GM19025 (cell line): Measurements from ENCODE around the gene HOXA4.

Source experiments
- ATAC-seq: cut with Tn5 transposase; IDR thresholded peaks from one replicate; pipeline ENCODE4 v1.9.1; 2021; ENCODE audit warnings: mild to moderate bottlenecking, low read depth, moderate library complexity; ENCODE audit not compliant: unreplicated experiment

HOXA4 gene

DNA sequence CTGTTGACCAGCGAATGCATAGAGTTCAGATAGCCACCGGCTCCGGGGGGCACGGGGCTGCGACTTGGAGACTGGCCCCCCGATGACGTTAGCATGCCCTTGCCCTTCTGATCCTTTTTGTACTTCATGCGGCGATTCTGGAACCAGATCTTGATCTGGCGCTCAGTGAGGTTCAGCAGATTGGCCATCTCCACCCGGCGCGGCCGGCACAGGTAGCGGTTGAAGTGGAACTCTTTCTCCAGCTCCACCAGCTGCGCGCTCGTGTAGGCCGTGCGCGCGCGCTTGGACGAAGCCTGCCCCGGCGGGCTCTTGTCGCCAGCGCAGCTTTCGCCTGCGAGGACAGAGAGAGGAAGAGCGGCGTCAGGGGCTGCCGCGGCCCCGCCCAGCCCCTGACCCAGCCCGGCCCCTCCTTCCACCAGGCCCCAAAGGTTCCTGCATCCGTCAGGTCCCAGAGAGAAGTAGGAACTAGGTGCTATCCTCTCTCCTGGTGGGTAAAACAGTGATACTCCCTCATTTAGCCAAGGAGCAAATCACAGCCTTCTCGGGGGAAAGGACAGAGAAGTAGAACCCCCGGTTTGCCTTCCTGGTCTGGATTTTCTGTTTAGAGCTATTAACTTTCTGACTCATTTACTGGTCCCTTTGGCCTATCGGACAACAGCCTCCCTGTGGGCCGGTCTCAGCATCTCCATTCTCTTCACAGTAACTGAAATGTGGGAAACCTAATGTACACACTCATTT, 22.0 kb downstream of the HOXA4 start:
- no peak for ATAC-seq

DNA sequence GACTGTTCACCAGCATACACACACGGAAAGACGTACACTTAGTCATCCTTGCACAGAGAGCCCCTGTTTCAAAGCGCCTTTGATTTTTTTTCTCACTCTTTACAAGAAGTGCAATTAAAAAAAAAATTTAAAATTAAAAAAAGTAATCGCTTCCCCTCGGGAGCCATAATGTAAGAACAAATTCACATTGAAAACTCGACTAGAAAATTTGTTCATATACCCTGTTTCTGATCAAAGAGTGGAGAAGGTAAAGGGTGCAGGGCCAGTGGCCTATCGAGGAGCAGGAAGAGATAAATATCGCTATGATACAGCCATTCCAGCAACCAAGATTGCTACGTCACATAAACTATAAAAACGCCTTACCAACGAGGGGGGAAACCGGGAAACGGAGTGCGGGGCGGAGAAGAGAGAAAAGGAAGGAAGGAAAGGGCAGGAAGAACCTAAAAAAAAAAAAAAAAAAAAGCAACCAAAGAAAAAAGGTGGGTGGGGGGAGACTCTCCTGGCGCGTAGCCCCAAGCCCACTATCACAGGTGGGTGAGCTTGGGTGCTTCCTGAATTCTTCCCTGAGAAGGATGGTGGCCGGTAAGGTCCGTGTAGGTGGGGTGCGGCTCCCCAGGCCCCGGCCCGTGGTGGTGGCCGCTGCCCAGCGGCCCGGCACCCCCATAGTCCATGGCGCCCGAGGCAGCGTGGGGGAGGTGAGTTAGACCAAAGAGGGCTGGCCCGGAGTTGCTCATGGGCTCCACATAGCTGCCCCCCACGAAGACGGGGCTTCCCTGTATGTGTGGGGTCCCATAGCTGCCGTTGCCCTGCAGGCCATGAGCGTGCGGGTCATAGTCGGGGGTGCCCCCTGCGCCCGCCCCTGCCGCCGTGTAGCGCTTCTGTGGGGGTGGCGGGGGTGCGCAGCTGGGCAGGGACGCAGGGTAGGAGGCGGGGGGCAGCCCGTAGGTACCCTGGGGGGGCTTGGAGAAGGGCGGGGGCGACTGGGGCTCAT, 22.9 kb downstream of the HOXA4 start:
- ATAC-seq, result no peak

DNA sequence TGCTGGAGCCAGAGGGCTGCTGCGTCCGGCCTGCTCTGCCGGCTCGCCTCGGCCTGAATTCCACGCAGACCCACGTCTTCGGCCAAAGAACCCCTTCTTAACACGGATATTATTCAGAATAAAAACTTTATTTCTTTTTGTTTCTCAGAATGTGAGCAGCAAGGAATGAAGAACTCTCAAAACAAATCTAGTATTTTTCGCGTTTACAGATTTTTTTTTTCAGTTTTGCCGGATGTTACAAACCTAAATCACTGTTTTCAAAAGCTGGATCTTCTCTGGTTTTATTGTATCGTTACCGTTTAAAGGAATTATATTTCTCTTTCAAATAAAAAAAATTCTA, 23.7 kb downstream of the HOXA4 start:
- ATAC-seq, result no peak

DNA sequence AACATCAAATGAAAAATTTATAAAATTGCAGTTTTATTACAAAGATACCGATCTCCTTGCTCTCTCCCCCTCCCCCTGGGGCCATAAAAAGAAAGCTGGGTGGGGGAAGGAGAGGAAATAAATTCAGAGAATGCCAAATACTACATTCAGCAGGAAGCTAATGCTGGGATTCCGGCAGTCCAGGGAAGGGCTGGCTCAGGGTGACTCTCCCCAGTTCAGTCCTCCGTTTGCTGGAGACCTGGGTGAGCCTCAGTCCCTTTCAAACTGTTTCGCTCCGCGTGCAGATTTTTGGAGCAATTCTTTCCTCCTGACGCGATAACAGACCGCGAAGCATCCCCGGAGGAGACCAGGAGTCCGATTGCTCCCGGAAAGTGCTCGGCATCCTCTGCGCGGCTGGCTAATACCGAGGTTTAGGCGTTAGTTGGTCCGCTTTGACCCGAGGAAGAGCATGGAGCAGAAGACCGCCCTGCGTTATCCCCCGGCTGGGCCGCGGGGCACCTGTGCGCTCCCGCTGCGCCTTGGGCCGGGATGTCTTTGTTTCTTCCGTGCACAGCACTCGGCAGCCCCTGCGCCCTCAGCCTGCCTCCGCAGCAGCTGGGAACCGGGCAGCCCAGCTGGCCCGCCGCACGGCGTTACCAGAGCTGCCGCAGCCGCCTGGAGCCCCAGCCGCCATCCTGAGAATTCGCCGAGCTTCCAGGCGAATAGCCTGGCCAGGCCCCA, 24.2 kb downstream of the HOXA4 start:
- no peak for ATAC-seq

DNA sequence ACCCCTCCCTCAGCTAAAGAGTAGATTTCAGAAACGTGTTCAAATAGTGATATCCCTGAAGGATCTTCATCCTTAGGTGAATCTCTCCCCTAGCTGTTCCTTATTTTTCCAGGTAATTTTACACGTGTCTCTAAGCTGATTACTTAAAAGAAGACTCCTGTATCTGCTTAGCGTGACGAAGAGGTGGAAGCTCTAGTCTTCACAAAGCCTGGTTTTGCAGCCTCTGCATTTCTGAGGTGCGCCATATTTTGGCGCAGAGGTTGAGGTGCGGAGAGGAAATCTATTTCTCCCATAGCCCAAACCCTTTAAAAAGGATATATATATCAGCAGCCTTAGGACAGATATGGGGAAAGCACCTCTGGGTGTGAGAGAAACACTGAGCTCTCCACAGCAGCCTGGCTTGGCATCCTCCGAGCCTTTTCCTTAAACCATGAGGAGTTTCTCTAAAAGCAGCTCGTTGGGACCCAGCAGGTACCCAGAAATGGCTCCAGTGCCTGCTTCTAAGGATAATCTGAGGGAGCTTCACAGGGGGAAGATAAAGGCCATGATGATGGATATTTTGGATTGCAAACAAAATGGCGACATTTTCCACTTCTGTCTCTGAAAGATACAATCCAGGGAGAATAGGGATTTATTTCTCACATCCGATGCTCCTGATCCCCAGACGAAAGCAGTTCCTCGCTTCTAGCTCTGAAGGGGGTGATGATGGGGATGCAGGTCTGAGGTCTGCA, 25.1 kb downstream of the HOXA4 start:
- no peak for ATAC-seq

DNA sequence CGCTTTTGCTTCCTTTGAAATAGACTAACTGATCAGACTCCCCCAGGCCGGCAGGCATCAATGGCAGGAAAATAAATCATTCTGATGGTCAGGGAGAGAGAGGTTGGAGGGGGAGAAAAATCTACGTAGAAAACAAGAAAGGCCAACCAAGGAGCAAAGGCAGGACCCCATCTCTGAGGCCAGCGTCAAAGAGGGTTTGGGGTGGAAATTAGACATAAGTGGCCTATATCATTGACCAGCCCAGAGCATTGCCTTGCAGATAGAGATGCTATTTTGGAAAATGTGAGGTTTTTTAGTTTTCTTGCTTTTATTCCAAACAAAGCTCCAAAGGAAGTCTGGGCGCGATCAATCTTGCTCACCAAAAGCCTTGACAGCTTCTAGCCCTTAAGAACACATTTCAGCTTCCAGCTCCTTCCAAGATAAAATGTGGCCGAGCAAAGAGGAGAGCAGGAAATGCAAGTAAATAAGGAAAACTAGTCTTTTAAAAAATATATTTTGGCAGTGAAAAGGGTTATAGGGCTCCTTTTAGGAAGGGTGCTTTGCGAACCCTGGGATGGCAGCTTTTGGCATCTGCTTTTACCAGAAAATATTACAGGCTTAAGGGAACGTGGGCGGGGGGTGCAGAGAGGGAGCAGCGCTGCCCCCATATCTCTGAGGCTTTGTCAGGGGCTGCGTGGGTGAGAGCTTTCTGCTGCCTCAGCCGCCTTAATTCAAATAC, 26.1 kb downstream of the HOXA4 start:
- no peak for ATAC-seq

DNA sequence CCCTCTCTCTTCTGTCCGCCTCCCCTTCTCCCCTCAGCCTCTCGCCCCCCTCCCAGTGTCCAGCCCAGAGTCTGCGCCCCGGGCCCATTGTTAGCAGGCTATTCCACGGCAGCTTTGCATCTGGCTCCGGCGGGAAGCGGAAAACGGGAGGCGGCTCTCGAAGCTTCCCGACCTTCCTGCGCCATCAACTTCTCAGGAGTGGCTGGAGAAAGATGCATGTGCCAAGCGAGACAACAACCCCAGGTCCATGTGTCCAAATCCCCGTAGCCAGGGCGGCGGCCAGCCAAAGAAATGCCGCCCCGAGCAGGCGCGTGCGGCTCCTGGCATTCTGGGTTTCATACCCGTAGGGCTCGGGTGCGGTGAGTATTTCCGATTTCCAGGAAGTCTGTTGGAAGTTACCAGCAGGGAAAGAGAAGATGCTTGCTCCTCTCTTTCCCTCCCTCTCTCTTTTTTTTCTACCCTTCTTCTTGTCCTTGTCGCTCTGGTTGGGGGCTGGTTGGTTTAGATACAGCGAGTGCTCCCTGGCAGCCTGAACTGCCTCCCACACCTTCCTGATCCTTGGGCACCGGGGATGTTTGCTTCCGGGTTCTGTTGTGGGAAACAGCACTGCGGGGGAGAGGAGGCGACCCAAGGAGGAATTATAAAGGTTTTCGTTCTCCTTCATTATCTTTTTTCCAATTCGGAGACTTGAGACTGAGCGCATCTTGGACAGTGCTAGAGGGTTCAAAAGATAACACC, 26.9 kb downstream of the HOXA4 start:
- no peak for ATAC-seq

DNA sequence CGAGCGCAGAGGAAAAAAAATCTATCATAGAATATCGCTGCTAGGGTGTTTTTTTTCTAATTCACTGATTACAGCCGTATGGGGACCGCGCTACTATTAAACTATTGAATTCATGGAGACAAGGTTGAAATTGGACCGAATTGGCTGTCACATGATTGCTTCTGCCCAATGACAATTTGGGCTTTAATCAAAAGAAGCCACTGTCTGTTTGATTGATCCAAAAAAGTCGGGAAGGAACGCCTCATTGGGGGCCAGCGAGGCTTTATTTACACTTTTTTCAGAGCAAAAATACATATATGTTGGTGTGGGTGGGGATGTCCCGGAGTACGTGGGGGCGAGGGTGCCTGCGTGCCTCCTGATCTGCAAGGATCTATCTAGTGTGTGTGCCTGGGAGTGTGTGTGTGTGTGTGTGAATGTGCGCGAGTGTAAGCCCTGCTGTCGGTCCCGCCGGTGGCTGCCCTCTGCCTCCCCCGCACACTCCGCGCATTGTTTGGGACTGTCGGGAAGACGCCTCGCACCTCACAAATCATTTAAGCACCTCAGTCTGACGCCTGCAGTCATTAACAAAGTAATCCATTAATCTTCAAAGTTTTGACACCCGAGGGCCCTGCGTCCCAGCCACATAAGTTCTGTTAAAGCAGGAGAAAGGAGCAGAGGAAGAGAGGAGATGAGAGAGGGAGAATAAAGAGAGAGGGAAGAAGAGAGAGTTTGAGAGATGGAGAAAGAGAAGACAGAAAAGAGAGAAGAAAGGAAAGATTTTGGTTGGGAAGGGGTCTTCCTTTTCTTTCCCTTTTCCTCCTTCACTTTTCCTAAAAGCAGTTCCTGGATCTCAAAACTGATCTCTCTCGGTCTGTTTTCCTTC, 27.7 kb downstream of the HOXA4 start, which contains the start of gene HOXA2:
HOXA2 (minus strand) TSS at position 103 of the 862 bp plus-strand sequence. CDS start 183 bp downstream, outside the sequence.
- no peak for ATAC-seq

DNA sequence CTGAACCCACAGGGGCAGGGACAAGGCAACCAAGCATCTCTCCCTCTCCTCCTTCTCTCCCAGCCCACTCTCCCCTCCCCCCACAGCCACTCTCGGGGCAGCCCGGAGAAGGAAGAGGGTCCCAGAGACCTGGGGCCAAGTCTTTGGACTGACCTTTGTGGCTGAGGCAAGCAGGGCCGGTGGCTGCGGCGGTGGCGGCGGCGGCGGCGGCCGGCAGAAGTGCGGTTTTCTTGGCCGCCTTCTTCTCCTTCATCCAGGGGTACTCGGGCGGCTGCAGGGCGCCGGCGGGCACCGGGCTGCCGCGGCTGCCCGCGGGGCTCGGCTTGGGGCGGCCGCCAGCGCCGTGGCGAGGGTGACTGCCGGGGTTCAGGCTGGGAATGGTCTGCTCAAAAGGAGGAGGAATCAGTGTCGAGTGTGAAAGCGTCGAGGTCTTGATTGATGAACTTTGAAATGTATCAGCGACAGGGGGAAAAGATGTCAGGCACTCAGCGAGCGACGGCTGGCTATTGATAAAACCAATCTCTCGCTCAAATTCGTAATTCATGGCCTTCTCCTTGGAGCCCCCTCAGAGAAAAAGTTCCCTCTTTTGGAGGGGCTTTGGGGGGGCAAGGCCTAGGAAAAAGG, 28.5 kb downstream of the HOXA4 start:
- no peak for ATAC-seq

DNA sequence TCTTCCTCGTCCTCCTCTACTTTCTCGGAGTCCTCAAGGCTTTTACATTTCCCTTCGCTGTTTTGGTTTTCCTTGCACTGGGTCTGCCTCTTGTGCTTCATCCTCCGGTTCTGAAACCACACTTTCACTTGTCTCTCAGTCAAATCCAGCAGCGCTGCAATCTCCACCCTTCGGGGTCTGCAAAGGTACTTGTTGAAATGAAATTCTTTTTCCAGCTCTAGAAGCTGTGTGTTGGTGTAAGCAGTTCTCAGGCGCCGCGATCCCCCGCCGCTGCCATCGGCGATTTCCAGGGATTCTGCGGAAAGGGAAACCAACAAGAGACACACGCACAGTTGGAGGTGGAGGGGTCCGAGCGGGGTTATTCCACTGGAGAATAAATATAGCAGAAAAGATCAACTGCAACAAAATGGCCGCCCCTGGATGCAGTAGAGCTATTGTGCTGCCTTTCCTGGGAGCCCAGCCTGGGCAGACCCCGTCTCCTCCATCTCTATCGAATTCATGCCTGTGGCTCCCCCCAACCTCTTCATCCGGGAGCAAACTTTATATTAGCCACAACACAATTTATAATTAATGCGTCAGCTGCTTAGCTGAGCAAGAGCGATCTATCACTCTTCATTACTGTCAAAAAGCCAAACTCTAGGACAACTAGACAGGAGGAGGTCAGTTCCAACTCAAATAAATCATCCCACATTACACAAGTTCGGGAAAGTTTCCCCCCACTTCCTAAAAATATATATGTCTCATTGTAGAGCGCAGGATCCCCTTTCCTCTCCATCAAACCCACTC, 29.2 kb downstream of the HOXA4 start:
- ATAC-seq, result no peak

DNA sequence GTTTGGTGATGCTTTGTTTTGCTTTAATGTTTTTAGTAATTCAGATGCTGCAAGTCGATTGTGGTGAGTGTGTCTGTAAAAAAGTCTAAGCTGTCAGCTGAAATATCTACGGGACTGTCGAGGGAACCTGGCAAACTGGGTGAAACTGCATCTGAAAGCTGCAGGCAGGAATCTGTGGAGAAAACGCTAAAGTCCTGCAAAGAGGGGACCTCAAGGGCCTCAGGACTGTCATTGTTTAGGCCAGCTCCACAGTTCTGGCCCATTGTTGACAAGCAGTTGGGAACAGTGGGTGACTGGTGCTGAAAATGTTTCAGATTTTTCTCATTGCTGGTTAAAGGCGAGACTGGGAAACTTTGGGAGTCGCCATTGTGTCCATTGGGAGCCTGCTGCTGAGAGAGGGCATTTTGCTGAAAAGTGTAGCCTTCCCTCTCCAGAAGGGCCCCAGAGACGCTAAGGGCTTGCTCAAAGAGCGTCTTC, 29.8 kb downstream of the HOXA4 start:
- no peak for ATAC-seq

DNA sequence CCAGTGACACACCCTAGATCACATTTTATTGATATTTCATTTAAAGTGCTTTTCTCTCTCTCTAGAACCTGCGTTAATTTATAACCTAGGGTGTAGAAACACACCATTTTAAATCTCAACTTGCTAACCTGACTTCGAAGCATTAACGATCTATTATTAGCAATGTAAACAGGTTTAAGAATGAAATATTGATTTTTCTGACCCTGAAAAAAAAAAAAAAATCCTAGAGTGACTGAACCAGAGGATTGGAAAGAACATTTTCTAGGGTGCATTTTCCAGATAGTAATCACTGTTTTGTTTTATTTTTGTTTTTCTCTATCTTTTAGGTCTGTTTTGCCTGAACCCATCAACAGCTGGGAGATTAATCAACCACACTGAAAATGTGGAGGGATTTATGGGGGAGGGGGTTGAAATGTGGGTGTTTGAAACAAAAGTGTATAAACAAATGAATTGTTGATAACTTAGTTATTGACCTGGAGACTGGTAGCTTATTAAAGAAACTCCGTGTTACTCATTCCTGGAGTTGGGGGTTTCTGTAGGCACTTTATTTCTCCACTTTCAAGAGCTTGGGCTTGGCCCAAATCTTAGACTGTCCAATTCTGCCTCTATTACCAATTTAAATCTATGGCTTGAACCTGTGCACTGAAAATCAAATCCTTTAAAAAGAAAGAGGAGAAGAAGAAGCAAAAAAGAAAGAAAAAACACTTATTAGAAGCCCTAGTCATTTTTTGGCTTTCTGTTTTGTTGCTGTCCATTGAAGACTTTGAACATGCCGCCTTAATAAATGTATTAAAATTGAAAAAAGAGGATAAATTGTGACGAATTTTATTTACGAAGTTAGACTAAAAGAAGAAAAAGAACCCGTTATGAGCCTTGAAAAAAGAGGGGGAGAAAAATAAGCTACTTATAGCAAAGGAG, 30.8 kb downstream of the HOXA4 start:
- ATAC-seq, result no peak

DNA sequence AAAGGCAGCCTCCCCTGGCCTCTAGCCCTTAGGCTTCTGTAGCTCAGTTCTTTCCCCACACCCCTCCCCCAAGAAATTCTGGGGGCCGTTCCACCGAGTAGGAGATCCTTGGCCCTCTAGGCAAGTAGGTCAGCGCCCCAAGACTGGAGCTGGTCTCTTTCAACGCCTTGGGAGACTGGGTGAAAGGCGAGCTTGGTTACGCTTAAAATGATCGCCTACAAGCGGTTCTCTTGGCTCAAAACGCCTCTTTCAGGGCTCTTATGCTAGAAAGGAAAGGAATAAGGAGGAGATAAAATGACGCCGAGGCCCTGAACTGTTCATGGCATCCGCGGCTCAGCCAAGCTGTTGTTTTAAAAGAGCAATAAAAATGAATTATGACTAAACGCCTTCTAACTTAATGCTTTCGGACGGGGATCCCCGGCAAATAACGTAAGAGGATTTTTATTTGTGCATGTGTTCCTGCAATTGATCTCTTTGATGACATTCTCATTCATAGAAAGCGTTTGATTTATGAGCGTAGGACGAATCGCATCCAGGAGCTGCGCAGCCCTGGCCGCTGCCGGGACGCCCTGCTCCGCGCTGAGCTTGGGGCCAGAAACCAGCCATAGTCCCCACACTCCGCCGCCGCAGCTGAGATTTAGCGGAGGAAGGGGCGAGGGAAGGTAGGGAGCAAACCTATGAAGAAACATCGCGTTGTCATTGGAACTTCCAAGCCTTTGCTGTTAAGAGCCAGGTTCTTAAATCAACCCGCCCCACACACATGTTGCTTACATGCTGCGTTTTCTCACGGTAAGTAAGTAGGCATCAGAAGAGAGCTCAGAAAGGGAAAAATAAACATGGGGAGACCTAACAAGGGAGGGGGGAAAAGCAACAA, 31.7 kb downstream of the HOXA4 start:
- no peak for ATAC-seq

DNA sequence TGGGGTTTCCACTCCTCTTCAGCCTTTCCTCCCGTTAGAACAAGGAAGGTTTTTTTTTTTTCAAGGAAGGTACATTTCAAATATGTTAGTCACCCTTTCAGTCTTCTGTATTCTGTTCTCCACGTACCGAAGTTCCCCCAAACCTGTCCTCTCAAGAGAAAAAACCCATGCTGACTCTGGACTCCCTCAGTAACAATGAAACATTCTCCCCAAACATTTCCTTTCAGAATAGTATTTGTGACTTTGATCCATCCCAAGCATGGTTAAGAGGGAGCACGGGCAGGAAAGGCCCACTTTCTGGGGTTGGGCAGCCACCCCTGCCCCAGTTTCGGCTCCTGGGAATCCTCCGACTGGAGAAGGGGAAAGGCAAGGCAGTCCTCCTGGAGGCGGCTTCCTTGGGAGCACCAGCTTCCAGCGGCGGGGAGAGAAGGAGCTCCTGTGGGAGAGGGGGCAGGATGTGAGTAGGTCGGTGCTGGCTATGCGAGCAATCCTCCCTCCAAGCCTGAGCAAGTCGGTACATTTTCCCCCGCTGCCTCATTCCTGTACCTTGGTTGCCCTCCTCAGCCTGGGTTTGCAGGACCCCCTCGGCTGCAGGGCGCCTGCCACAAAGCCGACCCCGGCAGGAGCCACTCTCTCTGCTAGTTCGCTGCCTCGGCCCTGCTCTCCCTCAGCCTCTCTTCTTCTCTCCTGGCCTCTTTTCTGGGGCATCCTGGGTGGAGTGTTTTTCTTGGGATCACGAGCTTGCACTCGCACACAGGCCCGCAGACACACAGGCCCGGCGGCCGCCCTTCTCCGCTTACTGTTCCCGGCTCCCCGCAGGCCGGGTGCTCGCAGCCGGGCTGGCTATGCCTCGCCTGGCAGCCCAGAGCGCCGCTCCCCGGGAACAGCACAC, 32.6 kb downstream of the HOXA4 start:
- no peak for ATAC-seq
